HL-60/S4 (cell line): ENCODE measurements around the gene MAP1B.

Experiments used
- in situ Hi-C: fragments of 300-500 bp; cut with MboI; formaldehyde crosslinking; loops from 2 replicates; pipeline ENCODE4 v1.14.3; 2022; ENCODE audit warnings: low sequenced_read_pairs

The MAP1B gene

GRCh38 chr5:72216756-72217155, 109.5 kb downstream of the MAP1B start:
- in situ Hi-C loops: no loop called here

- in situ Hi-C loops: no loop called here
Observed at GRCh38 chr5:72221099-72221498, 113.8 kb downstream of the MAP1B start.

- in situ Hi-C loops: no loop called here
Observed at GRCh38 chr5:72221541-72221940, 114.3 kb downstream of the MAP1B start.

DNA sequence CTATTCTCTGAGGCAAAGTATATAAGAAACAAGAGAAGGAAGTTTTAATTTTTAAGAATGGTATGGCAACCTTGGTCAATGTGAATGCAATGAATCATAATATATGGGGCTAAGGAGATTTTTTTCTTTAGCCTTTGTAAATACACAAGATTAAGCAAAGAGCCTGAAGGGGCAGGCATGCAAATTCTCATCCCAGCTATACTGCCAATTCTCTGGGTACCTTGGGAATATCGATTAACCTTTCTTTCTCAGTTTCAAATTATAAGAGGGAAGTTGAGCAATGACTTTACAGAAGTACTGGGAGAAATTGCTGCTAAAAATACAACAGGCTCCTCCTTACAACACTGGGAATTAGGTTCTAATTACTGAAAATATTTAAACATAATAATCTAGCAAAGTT, 115.2 kb downstream of the MAP1B start:
- in situ Hi-C loops: no loop called here

DNA sequence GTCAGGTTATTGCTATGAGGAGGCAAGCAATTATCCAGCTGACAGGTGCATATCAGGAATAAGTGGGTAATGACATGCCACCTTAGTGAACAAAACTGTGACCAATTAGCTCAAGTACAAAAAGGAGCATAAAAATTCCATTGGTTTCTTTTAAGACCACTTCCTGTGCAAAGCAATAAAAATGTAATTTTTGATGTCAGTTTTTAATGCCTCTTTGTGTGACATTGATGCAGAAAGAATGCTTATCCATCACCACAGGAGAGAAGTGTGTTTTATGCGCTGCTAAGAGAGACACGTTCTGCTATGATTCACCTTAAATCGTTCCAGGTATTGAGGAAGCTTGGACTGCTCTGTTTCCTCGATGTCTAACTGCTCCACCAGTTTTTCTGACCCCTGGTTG, 116.1 kb downstream of the MAP1B start:
- in situ Hi-C loops: no loop called here

DNA sequence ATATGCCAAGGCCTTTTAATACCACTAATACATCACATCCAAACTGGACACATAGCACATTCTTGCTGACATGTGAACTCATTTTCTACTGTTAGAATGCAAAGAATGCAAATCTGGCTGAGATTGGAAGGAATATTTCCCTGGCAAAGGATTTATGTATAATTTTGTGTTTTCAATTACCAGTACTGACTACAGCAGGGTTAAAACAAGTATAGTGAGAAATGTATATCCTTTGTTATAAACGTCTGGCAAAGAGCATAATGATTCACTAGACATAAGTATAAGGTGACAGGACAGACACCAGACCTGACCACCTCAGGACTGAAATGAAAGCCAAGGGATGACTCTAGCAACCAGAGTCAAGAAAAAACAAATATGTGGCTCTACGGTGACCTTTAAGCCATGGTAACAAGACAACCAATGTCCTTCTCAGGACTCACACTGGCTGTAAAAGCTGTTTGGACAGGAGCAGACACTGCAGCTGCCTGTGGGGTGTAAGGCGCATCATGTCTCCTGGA, 117.7 kb downstream of the MAP1B start:
- in situ Hi-C loops: no loop called here

DNA sequence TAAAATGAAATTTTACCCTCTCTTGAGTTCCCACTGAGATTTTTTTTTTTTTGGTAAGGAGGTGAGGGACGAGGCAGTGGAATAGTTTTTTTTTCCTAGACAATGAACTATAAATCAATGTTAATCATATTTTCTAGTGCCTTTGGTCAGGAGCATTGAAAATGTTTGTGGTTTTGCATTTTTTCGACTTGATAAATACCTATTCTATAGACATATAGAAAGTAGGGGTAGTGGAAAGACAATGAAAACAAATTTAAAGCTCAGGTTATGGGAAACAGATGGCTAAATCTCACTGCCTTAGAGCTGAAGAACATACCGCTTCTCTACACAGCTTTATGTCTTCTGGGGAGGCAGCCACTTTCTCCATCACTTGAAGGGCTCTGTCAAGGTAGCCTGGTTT, 118.5 kb downstream of the MAP1B start:
- in situ Hi-C loops: no loop called here

DNA sequence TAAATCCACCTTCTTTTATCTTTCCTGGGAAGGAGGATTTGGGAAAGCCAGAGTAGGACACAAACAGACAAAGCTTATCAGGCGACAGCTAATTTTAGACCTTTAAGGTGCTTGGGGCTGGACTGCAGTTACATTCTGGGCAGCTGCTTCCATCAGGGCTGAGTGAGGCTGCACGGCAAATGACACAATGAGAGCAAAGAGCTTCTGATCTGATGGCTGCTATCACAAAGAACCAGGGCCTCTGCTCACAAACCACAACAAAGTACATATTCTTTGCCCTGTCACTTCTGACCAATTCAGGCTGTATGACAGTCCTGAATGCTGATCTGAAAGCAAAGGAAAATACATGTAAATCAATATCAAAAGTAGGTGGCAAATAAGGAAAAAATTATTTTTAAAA, 119.7 kb downstream of the MAP1B start:
- in situ Hi-C loops: no loop called here

DNA sequence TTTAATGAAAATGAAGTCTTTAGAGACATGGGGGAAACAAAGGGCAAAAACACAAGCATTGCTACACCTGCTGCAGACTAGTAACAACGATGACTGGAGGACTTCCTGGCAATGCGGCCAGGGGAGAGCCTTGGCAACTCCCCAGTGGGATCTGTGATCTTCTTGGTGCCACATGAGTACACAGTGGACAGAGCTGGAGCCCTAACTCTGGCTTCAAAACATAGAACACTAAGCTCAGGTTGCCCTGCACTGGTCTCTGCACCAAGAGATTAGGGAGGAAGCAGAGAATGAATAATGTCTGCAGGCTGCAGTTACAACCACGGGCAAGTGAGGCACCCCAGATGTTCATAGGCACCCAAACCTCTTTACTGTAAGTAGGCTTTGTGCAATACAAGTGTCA, 121.7 kb downstream of the MAP1B start:
- in situ Hi-C loops: no loop called here

- in situ Hi-C loops: no loop called here
Observed at GRCh38 chr5:72231991-72232703, 124.9 kb downstream of the MAP1B start.

GRCh38 chr5:72232838-72233237, 125.6 kb downstream of the MAP1B start:
- in situ Hi-C loops: no loop called here

GRCh38 chr5:72233835-72234234, 126.6 kb downstream of the MAP1B start:
- in situ Hi-C loops: no loop called here

- in situ Hi-C loops: no loop called here
Observed at GRCh38 chr5:72234265-72234700, 127.0 kb downstream of the MAP1B start.

DNA sequence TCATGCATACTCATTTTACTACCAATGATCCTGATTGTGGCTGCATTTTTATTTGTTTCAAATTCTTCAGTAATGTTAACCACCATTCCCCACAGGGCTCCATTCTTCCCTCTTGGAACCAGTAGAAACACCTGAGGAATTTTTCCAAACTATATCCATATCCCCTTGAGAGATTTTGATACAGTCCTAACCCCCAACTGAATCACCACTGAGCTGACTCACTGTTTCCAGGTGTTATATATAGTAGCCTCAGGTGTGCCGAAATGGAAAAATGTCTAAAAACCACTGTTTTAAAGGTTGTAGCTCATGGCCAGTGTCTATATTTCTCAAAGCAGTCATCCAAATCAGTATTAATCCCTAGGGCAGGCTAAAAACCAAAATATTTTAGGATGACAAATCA, 127.6 kb downstream of the MAP1B start:
- in situ Hi-C loops: no loop called here

DNA sequence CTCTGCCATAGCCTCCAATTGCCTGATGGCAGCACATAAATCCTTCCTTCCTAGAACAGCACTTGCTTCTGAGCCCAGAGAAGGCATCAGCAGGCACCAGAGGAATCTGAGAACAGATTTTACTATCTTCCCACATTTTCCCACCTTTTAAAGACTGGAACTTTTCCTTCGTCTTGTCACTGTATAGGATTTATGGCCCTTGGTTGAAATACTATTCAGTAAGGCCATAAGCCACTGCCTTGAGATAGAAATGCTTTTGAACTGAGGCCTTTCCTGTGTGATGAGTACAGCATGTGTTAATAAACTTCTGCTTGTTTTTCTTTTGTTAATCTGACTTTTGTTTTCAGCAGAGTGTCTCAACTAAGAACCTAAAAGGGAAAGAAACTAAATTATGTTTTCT, 128.4 kb downstream of the MAP1B start:
- in situ Hi-C loops: no loop called here

GRCh38 chr5:72237415-72237814, 130.1 kb downstream of the MAP1B start:
- in situ Hi-C loops: no loop called here

DNA sequence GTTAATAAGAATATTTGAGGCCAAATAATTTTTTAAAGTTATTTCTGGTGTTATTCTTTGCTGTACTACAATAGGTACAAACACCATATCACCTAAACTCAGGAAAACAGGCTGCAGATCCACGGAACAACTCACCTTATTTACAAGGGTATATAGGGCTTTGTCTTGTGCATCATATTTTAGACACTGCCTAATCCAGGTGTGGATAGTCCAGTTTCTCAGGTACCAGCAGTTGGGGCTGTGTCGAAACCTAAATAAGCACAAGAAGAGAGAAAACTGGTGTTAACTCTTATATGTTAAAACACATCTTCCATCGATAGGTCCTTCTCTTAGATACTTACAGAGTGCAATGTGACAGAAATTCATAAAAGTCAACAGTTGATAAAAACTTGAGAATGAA, 130.6 kb downstream of the MAP1B start:
- in situ Hi-C loops: no loop called here

GRCh38 chr5:72238712-72239445, 131.6 kb downstream of the MAP1B start:
- in situ Hi-C loops: no loop called here

- in situ Hi-C loops: no loop called here
Observed at GRCh38 chr5:72241346-72242003, 134.2 kb downstream of the MAP1B start.

- in situ Hi-C loops: no loop called here
Observed at GRCh38 chr5:72242796-72243475, 135.7 kb downstream of the MAP1B start.

- in situ Hi-C loops: no loop called here
Observed at GRCh38 chr5:72243706-72244105, 136.4 kb downstream of the MAP1B start.
